Activated naive CD4-positive, alpha-beta T cell (primary cell): Measurements from ENCODE around the gene GAMT.
"Not testable (repeated sequence)": the region's sequence is repeated elsewhere in the genome, so short reads cannot be mapped to it uniquely, and the experiment has no call there.

Experiments used
- DNase-seq, 4 experiments: peaks; one replicate each; lab custom pipeline; 2025; lab: John Stamatoyannopoulos, UW

GAMT gene

GRCh38 chr19:1401138-1401888, at the start of gene GAMT:
TSS of gene GAMT (minus strand) at chr19:1401542. CDS start at chr19:1401476, 66 bp downstream.
- DNase-seq, result peak in 2 of 4 experiments; percentile 17 to 65

GRCh38 chr19:1449467-1450442, 48.4 kb upstream of the GAMT start, which contains the start of gene APC2:
TSS of gene APC2 (plus strand) at chr19:1450121. CDS start at chr19:1453002, 2,881 bp downstream.
- no peak for DNase-seq

- DNase-seq, result no peak
These were observed 46.6 kb upstream of the GAMT start for GRCh38 chr19:1447944-1448343.

GRCh38 chr19:1447504-1447903, 46.2 kb upstream of the GAMT start:
- DNase-seq, result no peak

- peak in 1 of 4 experiments; percentile 34 for DNase-seq
These were observed 45.6 kb upstream of the GAMT start for GRCh38 chr19:1446713-1447481.

GRCh38 chr19:1445932-1446712, 44.8 kb upstream of the GAMT start:
- no peak for DNase-seq

- DNase-seq, result peak; percentile 41 to 71 (median 45)
These were observed 44.0 kb upstream of the GAMT start for GRCh38 chr19:1445185-1445931.

GRCh38 chr19:1441677-1442438, 40.5 kb upstream of the GAMT start:
- DNase-seq, result no peak

- DNase-seq, result no peak
These were observed 39.7 kb upstream of the GAMT start for GRCh38 chr19:1441022-1441426.

- no peak for DNase-seq
These were observed 39.1 kb upstream of the GAMT start for GRCh38 chr19:1440418-1440801.

- DNase-seq, result not testable (repeated sequence)
These were observed 38.4 kb upstream of the GAMT start for GRCh38 chr19:1439525-1440417.

- no peak for DNase-seq
These were observed 37.6 kb upstream of the GAMT start for GRCh38 chr19:1438933-1439354.

GRCh38 chr19:1438035-1438932, 36.9 kb upstream of the GAMT start, which contains the start of gene RPS15:
TSS of gene RPS15 (plus strand) at chr19:1438396. CDS start at chr19:1438426, 30 bp downstream.
- peak; percentile 87 to 95 (median 94) for DNase-seq

- no peak for DNase-seq
These were observed 36.3 kb upstream of the GAMT start for GRCh38 chr19:1437609-1438008.

- no peak for DNase-seq
These were observed 34.1 kb upstream of the GAMT start for GRCh38 chr19:1435378-1435989.

GRCh38 chr19:1434577-1435060, 33.3 kb upstream of the GAMT start:
- no peak for DNase-seq

GRCh38 chr19:1434040-1434366, 32.7 kb upstream of the GAMT start:
- DNase-seq, result no peak
